ENCODE results near the gene INS. TPM values are rescaled to one million over a fixed set of nuclear protein-coding genes. Genes with fewer than 3 reads are reported as not detected.
A peak's percentile ranks its signal among the peaks of the same experiment; 100 is the strongest.

INS gene
- total and polyA plus RNA-seq, 2 of the 13 experiments (the other 11 are each of a cell fraction or from before 2014, with no cell fraction given): not detected

DNA sequence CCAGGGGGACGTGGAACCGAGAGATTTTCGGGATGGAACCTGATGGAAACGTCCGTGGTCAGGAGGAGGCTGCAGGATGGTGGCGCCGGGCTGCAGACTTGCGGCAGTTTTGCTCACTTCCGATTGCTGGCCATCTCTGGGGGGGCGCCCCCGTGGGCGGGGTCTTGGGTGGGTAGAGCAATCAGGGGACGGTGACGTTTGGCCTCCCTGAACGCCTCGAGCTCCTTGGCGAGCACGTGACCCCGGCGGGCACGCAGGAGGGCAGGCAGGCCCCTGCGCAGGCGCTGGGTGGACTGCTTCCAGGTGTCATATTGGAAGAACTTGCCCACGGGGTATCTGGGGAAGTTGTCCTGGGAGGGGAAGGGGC lies 28.2 kb downstream of the INS start (continued):
- TF ChIP-seq, protein P1, sequence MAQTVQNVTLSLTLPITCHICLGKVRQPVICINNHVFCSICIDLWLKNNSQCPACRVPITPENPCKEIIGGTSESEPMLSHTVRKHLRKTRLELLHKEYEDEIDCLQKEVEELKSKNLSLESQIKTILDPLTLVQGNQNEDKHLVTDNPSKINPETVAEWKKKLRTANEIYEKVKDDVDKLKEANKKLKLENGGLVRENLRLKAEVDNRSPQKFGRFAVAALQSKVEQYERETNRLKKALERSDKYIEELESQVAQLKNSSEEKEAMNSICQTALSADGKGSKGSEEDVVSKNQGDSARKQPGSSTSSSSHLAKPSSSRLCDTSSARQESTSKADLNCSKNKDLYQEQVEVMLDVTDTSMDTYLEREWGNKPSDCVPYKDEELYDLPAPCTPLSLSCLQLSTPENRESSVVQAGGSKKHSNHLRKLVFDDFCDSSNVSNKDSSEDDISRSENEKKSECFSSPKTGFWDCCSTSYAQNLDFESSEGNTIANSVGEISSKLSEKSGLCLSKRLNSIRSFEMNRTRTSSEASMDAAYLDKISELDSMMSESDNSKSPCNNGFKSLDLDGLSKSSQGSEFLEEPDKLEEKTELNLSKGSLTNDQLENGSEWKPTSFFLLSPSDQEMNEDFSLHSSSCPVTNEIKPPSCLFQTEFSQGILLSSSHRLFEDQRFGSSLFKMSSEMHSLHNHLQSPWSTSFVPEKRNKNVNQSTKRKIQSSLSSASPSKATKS (CRISPR knock-in tag; IDR thresholded peaks at IDR 0.05): no peak
- peak; percentile 23; the same call in 1 of the 2 replicates for TF ChIP-seq MED1 (CRISPR knock-in tag; IDR thresholded peaks at IDR 0.05)
- TF ChIP-seq, protein P2, sequence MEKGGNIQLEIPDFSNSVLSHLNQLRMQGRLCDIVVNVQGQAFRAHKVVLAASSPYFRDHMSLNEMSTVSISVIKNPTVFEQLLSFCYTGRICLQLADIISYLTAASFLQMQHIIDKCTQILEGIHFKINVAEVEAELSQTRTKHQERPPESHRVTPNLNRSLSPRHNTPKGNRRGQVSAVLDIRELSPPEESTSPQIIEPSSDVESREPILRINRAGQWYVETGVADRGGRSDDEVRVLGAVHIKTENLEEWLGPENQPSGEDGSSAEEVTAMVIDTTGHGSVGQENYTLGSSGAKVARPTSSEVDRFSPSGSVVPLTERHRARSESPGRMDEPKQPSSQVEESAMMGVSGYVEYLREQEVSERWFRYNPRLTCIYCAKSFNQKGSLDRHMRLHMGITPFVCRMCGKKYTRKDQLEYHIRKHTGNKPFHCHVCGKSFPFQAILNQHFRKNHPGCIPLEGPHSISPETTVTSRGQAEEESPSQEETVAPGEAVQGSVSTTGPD (CRISPR knock-in tag; IDR thresholded peaks at IDR 0.05): 0 out of 2 replicates have a peak, but pooled peaks have one; percentile 14
- TF ChIP-seq MEF2D (CRISPR knock-in tag; IDR thresholded peaks at IDR 0.05): 0 out of 2 replicates have a peak, but pooled peaks have one; percentile 16
- no peak for TF ChIP-seq ZNF543 (CRISPR knock-in tag; IDR thresholded peaks at IDR 0.05)
- 0 out of 2 replicates have a peak, but pooled peaks have one; percentile 6 for TF ChIP-seq SALL1 (CRISPR knock-in tag; IDR thresholded peaks at IDR 0.05)
- no peak for TF ChIP-seq ZNF567 (CRISPR knock-in tag; IDR thresholded peaks at IDR 0.05; ENCODE audit: borderline replicate concordance)
- TF ChIP-seq U2AF2 (IDR thresholded peaks at IDR 0.05; ENCODE audit: low read depth, low read length): no peak
- 0 out of 2 replicates have a peak, but pooled peaks have one; percentile 48 for TF ChIP-seq ZKSCAN5 (CRISPR knock-in tag; IDR thresholded peaks at IDR 0.05)
- no peak for TF ChIP-seq ZNF263 (CRISPR knock-in tag; IDR thresholded peaks at IDR 0.05)
- TF ChIP-seq SMAD3 (CRISPR knock-in tag; IDR thresholded peaks at IDR 0.05): no peak
- TF ChIP-seq NFIC (IDR thresholded peaks at IDR 0.05; ENCODE audit: low read length): no peak
- TF ChIP-seq, protein P3, sequence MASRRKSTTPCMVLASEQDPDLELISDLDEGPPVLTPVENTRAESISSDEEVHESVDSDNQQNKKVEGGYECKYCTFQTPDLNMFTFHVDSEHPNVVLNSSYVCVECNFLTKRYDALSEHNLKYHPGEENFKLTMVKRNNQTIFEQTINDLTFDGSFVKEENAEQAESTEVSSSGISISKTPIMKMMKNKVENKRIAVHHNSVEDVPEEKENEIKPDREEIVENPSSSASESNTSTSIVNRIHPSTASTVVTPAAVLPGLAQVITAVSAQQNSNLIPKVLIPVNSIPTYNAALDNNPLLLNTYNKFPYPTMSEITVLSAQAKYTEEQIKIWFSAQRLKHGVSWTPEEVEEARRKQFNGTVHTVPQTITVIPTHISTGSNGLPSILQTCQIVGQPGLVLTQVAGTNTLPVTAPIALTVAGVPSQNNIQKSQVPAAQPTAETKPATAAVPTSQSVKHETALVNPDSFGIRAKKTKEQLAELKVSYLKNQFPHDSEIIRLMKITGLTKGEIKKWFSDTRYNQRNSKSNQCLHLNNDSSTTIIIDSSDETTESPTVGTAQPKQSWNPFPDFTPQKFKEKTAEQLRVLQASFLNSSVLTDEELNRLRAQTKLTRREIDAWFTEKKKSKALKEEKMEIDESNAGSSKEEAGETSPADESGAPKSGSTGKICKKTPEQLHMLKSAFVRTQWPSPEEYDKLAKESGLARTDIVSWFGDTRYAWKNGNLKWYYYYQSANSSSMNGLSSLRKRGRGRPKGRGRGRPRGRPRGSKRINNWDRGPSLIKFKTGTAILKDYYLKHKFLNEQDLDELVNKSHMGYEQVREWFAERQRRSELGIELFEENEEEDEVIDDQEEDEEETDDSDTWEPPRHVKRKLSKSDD (CRISPR knock-in tag; IDR thresholded peaks at IDR 0.05; ENCODE audit: low read depth): peak; percentile 33
- TF ChIP-seq ZNF747 (CRISPR knock-in tag; IDR thresholded peaks at IDR 0.05; ENCODE audit: borderline replicate concordance): 0 out of 2 replicates have a peak, but pooled peaks have one; percentile 11
- TF ChIP-seq, protein P4, sequence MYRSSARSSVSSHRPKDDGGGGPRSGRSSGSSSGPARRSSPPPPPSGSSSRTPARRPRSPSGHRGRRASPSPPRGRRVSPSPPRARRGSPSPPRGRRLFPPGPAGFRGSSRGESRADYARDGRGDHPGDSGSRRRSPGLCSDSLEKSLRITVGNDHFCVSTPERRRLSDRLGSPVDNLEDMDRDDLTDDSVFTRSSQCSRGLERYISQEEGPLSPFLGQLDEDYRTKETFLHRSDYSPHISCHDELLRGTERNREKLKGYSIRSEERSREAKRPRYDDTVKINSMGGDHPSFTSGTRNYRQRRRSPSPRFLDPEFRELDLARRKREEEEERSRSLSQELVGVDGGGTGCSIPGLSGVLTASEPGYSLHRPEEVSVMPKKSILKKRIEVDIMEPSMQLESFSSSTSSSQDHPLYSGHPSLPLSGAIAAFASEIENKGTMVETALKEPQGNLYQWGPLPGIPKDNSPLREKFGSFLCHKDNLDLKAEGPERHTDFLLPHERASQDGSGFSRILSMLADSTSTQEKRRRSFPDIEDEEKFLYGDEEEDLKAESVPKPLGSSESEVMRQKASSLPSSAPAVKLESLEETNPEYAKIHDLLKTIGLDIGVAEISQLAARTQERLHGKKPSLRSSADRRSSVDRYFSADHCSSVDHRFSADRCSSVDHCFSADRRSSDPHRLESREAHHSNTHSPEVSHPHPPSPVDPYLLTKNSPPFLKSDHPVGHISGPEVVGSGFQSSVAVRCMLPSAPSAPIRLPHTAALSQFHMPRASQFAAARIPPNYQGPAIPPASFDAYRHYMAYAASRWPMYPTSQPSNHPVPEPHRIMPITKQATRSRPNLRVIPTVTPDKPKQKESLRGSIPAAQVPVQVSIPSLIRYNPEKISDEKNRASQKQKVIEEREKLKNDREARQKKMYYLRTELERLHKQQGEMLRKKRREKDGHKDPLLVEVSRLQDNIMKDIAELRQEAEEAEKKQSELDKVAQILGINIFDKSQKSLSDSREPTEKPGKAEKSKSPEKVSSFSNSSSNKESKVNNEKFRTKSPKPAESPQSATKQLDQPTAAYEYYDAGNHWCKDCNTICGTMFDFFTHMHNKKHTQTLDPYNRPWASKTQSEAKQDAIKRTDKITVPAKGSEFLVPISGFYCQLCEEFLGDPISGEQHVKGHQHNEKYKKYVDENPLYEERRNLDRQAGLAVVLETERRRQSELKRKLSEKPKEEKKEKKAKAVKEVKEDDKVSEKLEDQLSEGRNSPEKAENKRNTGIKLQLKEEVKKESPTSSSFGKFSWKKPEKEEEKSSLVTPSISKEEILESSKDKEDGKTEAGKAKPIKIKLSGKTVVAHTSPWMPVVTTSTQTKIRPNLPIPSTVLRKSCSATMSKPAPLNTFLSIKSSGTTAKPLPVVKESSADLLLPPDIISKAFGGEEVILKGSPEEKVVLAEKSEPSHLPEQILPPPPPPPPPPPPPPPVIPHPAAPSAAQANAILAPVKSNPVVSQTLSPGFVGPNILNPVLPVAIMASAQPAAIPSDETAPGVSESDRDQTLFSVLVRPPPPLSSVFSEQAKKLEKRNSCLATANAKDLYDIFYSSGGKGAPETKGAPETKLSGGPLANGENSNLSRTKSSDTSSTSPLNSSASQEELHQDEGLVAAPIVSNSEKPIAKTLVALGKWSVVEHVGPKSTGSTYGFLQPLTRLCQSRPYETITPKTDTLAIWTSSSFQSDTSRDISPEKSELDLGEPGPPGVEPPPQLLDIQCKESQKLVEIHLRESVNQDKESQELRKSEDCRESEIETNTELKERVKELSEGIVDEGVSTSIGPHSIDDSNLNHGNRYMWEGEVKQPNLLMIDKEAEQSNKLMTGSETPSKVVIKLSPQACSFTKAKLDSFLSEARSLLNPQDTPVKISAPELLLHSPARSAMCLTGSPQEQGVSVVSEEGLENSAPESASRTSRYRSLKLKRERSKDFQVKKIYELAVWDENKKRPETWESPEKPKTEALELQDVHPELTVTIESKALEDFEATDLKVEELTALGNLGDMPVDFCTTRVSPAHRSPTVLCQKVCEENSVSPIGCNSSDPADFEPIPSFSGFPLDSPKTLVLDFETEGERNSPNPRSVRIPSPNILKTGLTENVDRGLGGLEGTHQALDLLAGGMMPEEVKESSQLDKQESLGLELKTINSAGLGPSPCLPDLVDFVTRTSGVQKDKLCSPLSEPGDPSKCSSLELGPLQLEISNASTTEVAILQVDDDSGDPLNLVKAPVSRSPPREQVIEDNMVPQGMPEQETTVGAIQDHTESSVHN (CRISPR knock-in tag; IDR thresholded peaks at IDR 0.05): no peak
- no peak for TF ChIP-seq ZNF207 (IDR thresholded peaks at IDR 0.05; ENCODE audit: borderline replicate concordance)

All from HepG2 (cell line).